PC-9 (cell line): ENCODE results near the gene TEKT2. TPM values are rescaled to one million over a fixed set of nuclear protein-coding genes. Genes with fewer than 3 reads are reported as not detected.

Experiments
- BruUV-seq: library from RNA; stranded (reverse); fragments of 400-500 nt; replicated peaks from 2 replicates; lab custom pipeline; 2021; lab: Mats Ljungman, UMichigan
- CTCF ChIA-PET: fragments of 300-600 bp; sonication (Branson Sonifier 250); formaldehyde crosslinking; loops from one replicate; lab custom pipeline; 2022; ENCODE audit warnings: antibody characterized with exemption; lab: Charles Lee
- POLR2A ChIA-PET: fragments of 300-600 bp; sonication (Branson Sonifier 250); formaldehyde crosslinking; loops from one replicate; lab custom pipeline; 2022; ENCODE audit warnings: antibody characterized with exemption; ENCODE audit not compliant: unreplicated experiment; lab: Charles Lee
- DNase-seq, 2 experiments: peaks; one replicate each; pipeline versions ENCODE4 v3.0.0 to v3.0.0-alpha.2; 2015 to 2022; ENCODE audit warnings: mixed read lengths in 1 of 2
- H2AFZ ChIP-seq: fragments of 200-600 bp; sonication (generic); 2 replicates; pipeline ENCODE4 v1.8.1; 2017; ENCODE audit warnings: antibody characterized with exemption
- H3F3A ChIP-seq: fragments of 200-600 bp; sonication (generic); 2 replicates; pipeline ENCODE4 v1.8.1; 2017; ENCODE audit warnings: antibody characterized with exemption, mild to moderate bottlenecking, low read depth; ENCODE audit not compliant: insufficient read depth
- H3K27ac ChIP-seq: fragments of 200-600 bp; sonication (generic); 2 replicates; pipeline ENCODE4 v1.6.1; 2016; ENCODE audit warnings: mixed run types
- H3K27me3 ChIP-seq: fragments of 200-600 bp; sonication (generic); 2 replicates; pipeline ENCODE4 v1.6.1; 2016; ENCODE audit warnings: low read depth, mixed run types; ENCODE audit not compliant: insufficient read depth
- H3K36me3 ChIP-seq: fragments of 200-600 bp; sonication (generic); 2 replicates; pipeline ENCODE4 v1.6.1; 2016; ENCODE audit warnings: low read depth, mixed run types
- H3K4me1 ChIP-seq: fragments of 200-600 bp; sonication (generic); replicated peaks from 2 replicates; pipeline ENCODE4 v1.6.1; 2016; ENCODE audit warnings: mixed run types; ENCODE audit not compliant: insufficient read depth
- H3K4me2 ChIP-seq: fragments of 200-600 bp; sonication (generic); 2 replicates; pipeline ENCODE4 v1.6.1; 2017; ENCODE audit warnings: mixed run types
- H3K4me3 ChIP-seq: fragments of 200-600 bp; sonication (generic); 2 replicates; pipeline ENCODE4 v1.6.1; 2016; ENCODE audit warnings: mixed run types
- H3K79me2 ChIP-seq: fragments of 200-600 bp; sonication (generic); 2 replicates; pipeline ENCODE4 v1.6.1; 2017; ENCODE audit warnings: low read depth, mixed run types
- H3K9me2 ChIP-seq: fragments of 200-600 bp; sonication (generic); 2 replicates; pipeline ENCODE4 v1.8.1; 2017; ENCODE audit warnings: mild to moderate bottlenecking; ENCODE audit not compliant: insufficient read depth
- H3K9me3 ChIP-seq: fragments of 200-600 bp; sonication (generic); 2 replicates; pipeline ENCODE4 v1.8.1; 2016; ENCODE audit warnings: low read depth; ENCODE audit not compliant: insufficient read depth
- H4K20me1 ChIP-seq: fragments of 200-600 bp; sonication (generic); 2 replicates; pipeline ENCODE4 v1.8.1; 2017; ENCODE audit not compliant: insufficient read depth
- CTCF ChIP-seq: fragments of 200-600 bp; sonication (generic); conservative IDR thresholded peaks from 2 replicates; pipeline ENCODE4 v1.6.1; 2017; ENCODE audit warnings: mixed run types, antibody characterized with exemption, mild to moderate bottlenecking, moderate library complexity
- EZH2 ChIP-seq: fragments of 200-600 bp; sonication (generic); IDR thresholded peaks from 2 replicates; pipeline ENCODE4 v1.8.0; 2017; ENCODE audit warnings: antibody characterized with exemption, low read depth
- intact Hi-C: fragments of 100-400 bp; cut with micrococcal nuclease; formaldehyde crosslinking; loops from one replicate; pipeline ENCODE4 v1.10.0; 2022; ENCODE audit not compliant: unreplicated experiment
- total RNA-seq: library from RNA; stranded (reverse); gene quantifications from 2 replicates; pipeline ENCODE4 v1.2.3, GENCODE V29; 2021

Gene TEKT2
- total RNA-seq, 1 experiment from 2014 or later = 1.1 TPM

GRCh38 chr1:36119456-36119855 lies 35.6 kb downstream of the TEKT2 start:
- no peak overlapping the region for H3K4me3 ChIP-seq
- BruUV-seq = no TSS peak
- CTCF ChIA-PET = interaction anchor here (0.6 to 1.7 kb wide), 3 partner anchors 15 to 153 kb away, joined by 3 to 9 read pairs (median 6); no protein-coding TSS in a partner anchor
- no peaks in the 10 kb centered on the region for H3K9me2 ChIP-seq
- DNase-seq = no peak
- H3K79me2 ChIP-seq = no peaks in the 10 kb centered on the region
- 0 out of 2 replicates have a peak, but pooled peaks cover 5% of the 10 kb centered on the region for H3F3A ChIP-seq
- no peaks in the 10 kb centered on the region for H3K36me3 ChIP-seq
- no peak overlapping the region for H3K27ac ChIP-seq
- H2AFZ ChIP-seq = no peak overlapping the region
- H3K27me3 ChIP-seq = peaks cover 13% of the 10 kb centered on the region; the same call in 1 of the 2 replicates
- H3K9me3 ChIP-seq = no peaks in the 10 kb centered on the region
- H3K4me2 ChIP-seq = no peak overlapping the region
- TF ChIP-seq EZH2 (no peak), CTCF (no peak)
- intact Hi-C loops = no loop called here
- no peaks in the 10 kb centered on the region for H3K4me1 ChIP-seq
- POLR2A ChIA-PET = interaction anchor here (0.7 kb wide), 1 partner anchor 10 kb away, joined by 6 read pairs; no protein-coding TSS in a partner anchor
- H4K20me1 ChIP-seq = no peaks in the 10 kb centered on the region; the same call in 1 of the 2 replicates

GRCh38 chr1:36122062-36123030 lies 38.5 kb downstream of the TEKT2 start:
- CTCF ChIA-PET = no interaction called here

GRCh38 chr1:36123356-36123755 lies 39.5 kb downstream of the TEKT2 start:
- TF ChIP-seq CTCF = no peak
- no peak for TF ChIP-seq EZH2
- no peak overlapping the region for H3K27ac ChIP-seq
- no peak overlapping the region for H2AFZ ChIP-seq
- H3K36me3 ChIP-seq = no peaks in the 10 kb centered on the region
- no peaks in the 10 kb centered on the region for H3K9me3 ChIP-seq
- intact Hi-C loops = no loop called here
- CTCF ChIA-PET = no interaction called here
- POLR2A ChIA-PET = no interaction called here
- H3K27me3 ChIP-seq = peaks cover 25% of the 10 kb centered on the region
- H3K4me3 ChIP-seq = no peak overlapping the region
- DNase-seq = no peak
- no TSS peak for BruUV-seq
- H4K20me1 ChIP-seq = no peaks in the 10 kb centered on the region
- H3K4me1 ChIP-seq = no peaks in the 10 kb centered on the region
- no peaks in the 10 kb centered on the region for H3K9me2 ChIP-seq
- H3K4me2 ChIP-seq = no peak overlapping the region
- H3F3A ChIP-seq = no peaks in the 10 kb centered on the region
- no peaks in the 10 kb centered on the region for H3K79me2 ChIP-seq

More at GRCh38 chr1:36122062-36123030, 38.5 kb downstream of the TEKT2 start:
- no peaks in the 10 kb centered on the region for H3K9me3 ChIP-seq
- H3K9me2 ChIP-seq = no peaks in the 10 kb centered on the region
- TF ChIP-seq EZH2 = no peak
- TF ChIP-seq CTCF = no peak
- no peak overlapping the region for H3K27ac ChIP-seq
- H2AFZ ChIP-seq = no peak overlapping the region
- no peaks in the 10 kb centered on the region for H3K79me2 ChIP-seq
- H4K20me1 ChIP-seq = no peaks in the 10 kb centered on the region; the same call in 1 of the 2 replicates
- no peaks in the 10 kb centered on the region for H3K4me1 ChIP-seq
- no peak for DNase-seq
- H3F3A ChIP-seq = 0 out of 2 replicates have a peak, but pooled peaks cover 2% of the 10 kb centered on the region
- intact Hi-C loops = no loop called here
- H3K27me3 ChIP-seq = peaks cover 25% of the 10 kb centered on the region
- H3K36me3 ChIP-seq = no peaks in the 10 kb centered on the region
- H3K4me3 ChIP-seq = no peak overlapping the region
- no peak overlapping the region for H3K4me2 ChIP-seq
- POLR2A ChIA-PET = no interaction called here
- no TSS peak for BruUV-seq
